ENCODE data around the gene PIAS1. TPM values are rescaled to one million over a fixed set of nuclear protein-coding genes. Genes with fewer than 3 reads are reported as not detected.

PIAS1 gene
- total RNA-seq, 5 donors from 2014 or later (not counting 1 experiment from before 2014, with no cell fraction given): 63.7 to 96.5 (median 70.3) TPM

- no peaks in the 10 kb centered on the region for H3K27me3 Mint-ChIP-seq
Observed at GRCh38 chr15:68192804-68193486, 138.8 kb downstream of the PIAS1 start.

DNA sequence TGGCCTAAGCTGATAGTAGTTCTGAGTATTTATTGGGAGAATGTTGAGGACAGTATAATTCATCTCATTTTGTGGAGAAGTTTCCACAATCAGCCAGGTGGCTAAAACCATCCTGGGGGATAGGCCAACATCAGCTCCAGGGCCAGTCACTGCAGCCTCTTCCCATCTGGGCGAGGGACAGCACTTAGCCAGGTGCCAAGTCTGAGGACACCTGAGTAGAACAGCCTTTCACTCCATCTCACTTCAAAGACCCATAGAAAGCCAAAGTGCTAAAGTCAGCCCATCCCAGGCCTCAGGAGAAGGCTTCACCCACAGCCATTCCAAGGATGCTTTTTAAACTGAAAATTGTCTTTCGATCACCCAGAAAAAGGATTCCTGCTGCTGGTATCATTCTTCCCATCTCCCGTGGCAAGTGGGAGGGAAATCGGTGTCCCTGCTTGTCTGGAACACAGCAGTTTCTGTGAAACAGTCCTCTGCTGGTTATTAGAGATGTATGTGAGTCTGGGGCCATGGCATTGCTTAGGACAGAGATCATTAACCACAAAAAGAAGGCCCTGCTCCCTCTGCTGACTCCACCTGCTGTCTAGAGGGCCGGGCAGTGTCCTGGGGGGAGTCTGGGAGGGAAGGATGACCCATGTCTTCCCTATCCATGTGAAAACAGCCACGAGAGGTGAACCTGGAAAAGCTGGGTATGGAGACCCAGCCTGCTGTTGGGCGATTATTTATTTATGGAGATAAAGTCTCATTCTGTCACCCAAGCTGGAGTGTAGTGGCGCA is 141.4 kb downstream of the PIAS1 start:
- ATAC-seq (replicated peaks in 1 of 4) (no peak), DNase-seq (no peak)
- Mint-ChIP-seq H3K4me1 (no peaks in the 10 kb centered on the region), H3K27ac (peak overlapping the region in 1 of 2 donors; percentile 58), H3K27me3 (no peaks in the 10 kb centered on the region), H3K36me3 (peaks cover 11% of the 10 kb centered on the region), H3K4me3 (no peak overlapping the region), H3K9me3 (no peaks in the 10 kb centered on the region)
- no peaks in the 10 kb centered on the region for H3K4me1 ChIP-seq (ENCODE audit: control insufficient read depth in 1 of 2, extremely low read depth in 1 of 2, insufficient read depth in 2 of 2, low read length in 2 of 2)
- WGBS (ENCODE audit: insufficient coverage): 100% methylated on average over 5 of the region's 8 CpGs
- ChIA-PET POLR2A (interaction anchor here (0.6 kb wide), 2 partner anchors 20 to 30 kb away, joined by 4 to 5 read pairs; no protein-coding TSS in a partner anchor), CTCF (interaction anchor here in 1 of 2 donors (0.7 kb wide), 5 partner anchors 27 to 793 kb away, joined by 3 to 6 read pairs (median 4); no protein-coding TSS in a partner anchor)
- H3K9me3 ChIP-seq: no peaks in the 10 kb centered on the region
- H3K27me3 ChIP-seq (replicated peaks in 1 of 2; ENCODE audit: control insufficient read depth in 2 of 2, extremely low read depth in 1 of 2, insufficient read depth in 2 of 2, low read length in 1 of 2): no peaks in the 10 kb centered on the region
- peaks cover 9 to 25% of the 10 kb centered on the region in 2 donors for H3K36me3 ChIP-seq (ENCODE audit: control insufficient read depth in 2 of 2, extremely low read depth in 1 of 2, insufficient read depth in 1 of 2, low read length in 1 of 2)
- no peak overlapping the region for H3K4me3 ChIP-seq (ENCODE audit: control insufficient read depth in 1 of 2, extremely low read depth in 1 of 2, low read length in 1 of 2)
- H3K27ac ChIP-seq (ENCODE audit: low read length): no peak overlapping the region

More at GRCh38 chr15:68192804-68193486, 138.8 kb downstream of the PIAS1 start:
- Mint-ChIP-seq H3K36me3 (peaks cover 31% of the 10 kb centered on the region), H3K27ac (peak overlapping the region; percentile 8 to 62), H3K9me3 (no peaks in the 10 kb centered on the region), H3K4me1 (no peaks in the 10 kb centered on the region), H3K4me3 (no peak overlapping the region)
- H3K4me3 ChIP-seq (ENCODE audit: control insufficient read depth in 1 of 2, extremely low read depth in 1 of 2, low read length in 1 of 2): no peak overlapping the region
- no peak for ATAC-seq (replicated peaks in 1 of 4)
- H3K9me3 ChIP-seq: no peaks in the 10 kb centered on the region
- ChIA-PET CTCF (no interaction called here), POLR2A (interaction anchor here in 1 of 2 donors (0.6 kb wide), 1 partner anchor 37 kb away, joined by 13 read pairs; no protein-coding TSS in a partner anchor)
- WGBS (ENCODE audit: insufficient coverage): 100% methylated on average over 2 of the region's 5 CpGs
- H3K27ac ChIP-seq (ENCODE audit: low read length): no peak overlapping the region
- peaks cover 6 to 39% of the 10 kb centered on the region in 2 donors for H3K36me3 ChIP-seq (ENCODE audit: control insufficient read depth in 2 of 2, extremely low read depth in 1 of 2, insufficient read depth in 1 of 2, low read length in 1 of 2)
- H3K4me1 ChIP-seq (ENCODE audit: control insufficient read depth in 1 of 2, extremely low read depth in 1 of 2, insufficient read depth in 2 of 2, low read length in 2 of 2): no peaks in the 10 kb centered on the region
- no peak for DNase-seq
- no peaks in the 10 kb centered on the region for H3K27me3 ChIP-seq (replicated peaks in 1 of 2; ENCODE audit: control insufficient read depth in 2 of 2, extremely low read depth in 1 of 2, insufficient read depth in 2 of 2, low read length in 1 of 2)

DNA sequence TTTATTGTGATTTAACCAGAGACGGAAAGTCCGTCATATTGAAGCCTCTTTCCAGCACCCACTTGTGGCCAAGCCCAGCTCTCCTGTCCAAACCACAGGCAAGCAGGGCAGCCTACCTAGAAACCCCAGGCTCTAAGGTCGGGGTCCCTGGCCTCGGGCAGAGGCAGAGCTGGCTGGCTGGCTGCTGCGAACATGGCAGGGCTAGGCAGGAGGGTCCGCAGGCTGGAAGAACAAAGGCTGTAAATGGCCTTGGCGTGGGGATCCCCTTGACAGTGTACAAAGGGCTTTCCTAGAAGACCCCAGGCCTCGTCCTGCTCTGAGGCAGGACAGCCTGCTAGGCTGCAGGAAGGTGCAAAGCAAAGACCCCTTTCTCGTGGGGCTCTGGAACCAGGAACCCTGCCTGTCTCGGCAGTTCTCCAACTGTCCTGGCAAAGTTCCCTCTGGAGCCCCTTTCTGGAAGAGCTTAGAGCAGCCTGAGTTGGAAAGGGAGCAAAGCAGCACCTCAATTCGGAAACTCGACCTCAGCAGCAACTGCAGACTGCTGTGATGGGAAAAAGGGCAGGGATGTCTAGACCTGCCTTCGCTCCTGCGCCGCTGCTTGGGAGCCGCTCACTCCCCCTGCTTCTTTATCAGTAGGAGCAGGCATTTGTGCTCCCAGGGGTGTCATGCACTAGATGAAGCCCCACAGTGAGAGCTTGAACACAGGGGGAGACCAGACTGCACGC is 142.5 kb downstream of the PIAS1 start:
- WGBS (ENCODE audit: insufficient coverage): 94% methylated on average over 13 of the region's 17 CpGs

DNA sequence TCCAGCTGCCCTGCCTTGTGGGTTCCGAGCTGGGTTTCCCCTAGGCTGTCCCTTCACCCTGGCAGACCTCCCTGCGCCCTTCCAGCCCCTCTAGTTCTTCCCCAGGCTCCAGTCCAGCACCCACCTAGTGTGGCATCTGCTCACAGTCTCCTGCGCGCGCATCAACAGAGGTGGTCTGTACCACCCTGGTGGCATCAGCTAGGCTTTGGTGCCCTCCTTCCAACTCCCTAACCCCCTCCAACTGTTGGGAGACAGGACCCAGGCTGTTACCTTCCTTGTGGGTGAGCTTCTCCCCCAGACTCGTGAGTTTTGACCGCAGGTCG is 143.0 kb downstream of the PIAS1 start:
- no peaks in the 10 kb centered on the region for H3K27me3 Mint-ChIP-seq
- no peaks in the 10 kb centered on the region for H3K4me1 ChIP-seq (ENCODE audit: control insufficient read depth in 1 of 2, extremely low read depth in 1 of 2, insufficient read depth in 2 of 2, low read length in 2 of 2)
- WGBS (ENCODE audit: insufficient coverage): 98% methylated on average over 5 of the region's 8 CpGs
- peaks cover 9 to 17% of the 10 kb centered on the region in 2 donors for H3K36me3 ChIP-seq (ENCODE audit: control insufficient read depth in 2 of 2, extremely low read depth in 1 of 2, insufficient read depth in 1 of 2, low read length in 1 of 2)
- peaks cover 8% of the 10 kb centered on the region for H3K36me3 Mint-ChIP-seq
- H3K4me1 Mint-ChIP-seq: peaks cover 0 to 6% (median 0%) of the 10 kb centered on the region in 3 donors
- ATAC-seq (replicated peaks in 1 of 4): no peak
- no peak overlapping the region for H3K4me3 Mint-ChIP-seq
- no peak for DNase-seq
- H3K9me3 Mint-ChIP-seq: no peaks in the 10 kb centered on the region
- H3K9me3 ChIP-seq: no peaks in the 10 kb centered on the region
- CTCF ChIA-PET: interaction anchor here in 1 of 2 donors (0.7 kb wide), 1 partner anchor 728 kb away, joined by 3 read pairs; no protein-coding TSS in a partner anchor
- H3K27me3 ChIP-seq (replicated peaks in 1 of 2; ENCODE audit: control insufficient read depth in 2 of 2, extremely low read depth in 1 of 2, insufficient read depth in 2 of 2, low read length in 1 of 2): no peaks in the 10 kb centered on the region
- H3K27ac ChIP-seq (ENCODE audit: low read length): no peak overlapping the region
- POLR2A ChIA-PET: no interaction called here
- peak overlapping the region in 1 of 2 donors; percentile 8 for H3K27ac Mint-ChIP-seq
- no peak overlapping the region for H3K4me3 ChIP-seq (ENCODE audit: control insufficient read depth in 1 of 2, extremely low read depth in 1 of 2, low read length in 1 of 2)

More for the DNA sequence above, 142.5 kb downstream of the PIAS1 start:
- CTCF ChIA-PET: interaction anchor here in 1 of 2 donors (0.7 kb wide), 1 partner anchor 729 kb away, joined by 3 read pairs; no protein-coding TSS in a partner anchor
- Histone ChIP-seq H3K36me3 (ENCODE audit: control insufficient read depth in 2 of 2, extremely low read depth in 1 of 2, insufficient read depth in 1 of 2, low read length in 1 of 2) (peaks cover 9 to 22% of the 10 kb centered on the region in 2 donors), H3K27me3 (replicated peaks in 1 of 2; ENCODE audit: control insufficient read depth in 2 of 2, extremely low read depth in 1 of 2, insufficient read depth in 2 of 2, low read length in 1 of 2) (no peaks in the 10 kb centered on the region), H3K4me1 (ENCODE audit: control insufficient read depth in 1 of 2, extremely low read depth in 1 of 2, insufficient read depth in 2 of 2, low read length in 2 of 2) (no peaks in the 10 kb centered on the region), H3K4me3 (ENCODE audit: control insufficient read depth in 1 of 2, extremely low read depth in 1 of 2, low read length in 1 of 2) (no peak overlapping the region), H3K9me3 (no peaks in the 10 kb centered on the region), H3K27ac (ENCODE audit: low read length) (no peak overlapping the region)
- Mint-ChIP-seq H3K36me3 (peaks cover 11% of the 10 kb centered on the region), H3K4me3 (no peak overlapping the region), H3K4me1 (peaks cover 0 to 1% (median 0%) of the 10 kb centered on the region in 3 donors), H3K27ac (peak overlapping the region in 1 of 2 donors; percentile 8), H3K9me3 (no peaks in the 10 kb centered on the region), H3K27me3 (no peaks in the 10 kb centered on the region)
- POLR2A ChIA-PET: interaction anchor here in 1 of 2 donors (0.5 kb wide), 1 partner anchor 838 kb away, joined by 3 read pairs; no protein-coding TSS in a partner anchor
- DNase-seq: no peak
- no peak for ATAC-seq (replicated peaks in 1 of 4)

- Histone ChIP-seq H3K9me3 (no peaks in the 10 kb centered on the region), H3K27me3 (replicated peaks in 1 of 2; ENCODE audit: control insufficient read depth in 2 of 2, extremely low read depth in 1 of 2, insufficient read depth in 2 of 2, low read length in 1 of 2) (no peaks in the 10 kb centered on the region), H3K4me1 (ENCODE audit: control insufficient read depth in 1 of 2, extremely low read depth in 1 of 2, insufficient read depth in 2 of 2, low read length in 2 of 2) (no peaks in the 10 kb centered on the region), H3K27ac (ENCODE audit: low read length) (no peak overlapping the region), H3K36me3 (ENCODE audit: control insufficient read depth in 2 of 2, extremely low read depth in 1 of 2, insufficient read depth in 1 of 2, low read length in 1 of 2) (peaks cover 9 to 10% of the 10 kb centered on the region in 2 donors), H3K4me3 (ENCODE audit: control insufficient read depth in 1 of 2, extremely low read depth in 1 of 2, low read length in 1 of 2) (no peak overlapping the region)
- H3K9me3 Mint-ChIP-seq: no peaks in the 10 kb centered on the region
- no peaks in the 10 kb centered on the region for H3K27me3 Mint-ChIP-seq
- H3K27ac Mint-ChIP-seq: peak overlapping the region in 1 of 2 donors; percentile 8
- DNase-seq (no peak), ATAC-seq (replicated peaks in 1 of 4) (no peak)
- H3K4me3 Mint-ChIP-seq: no peak overlapping the region
- H3K36me3 Mint-ChIP-seq: peaks cover 3% of the 10 kb centered on the region
- CTCF ChIA-PET: no interaction called here
- peaks cover 0 to 6% (median 0%) of the 10 kb centered on the region in 3 donors for H3K4me1 Mint-ChIP-seq
- 91% methylated on average over 11 of the region's 11 CpGs for WGBS (ENCODE audit: insufficient coverage)
- POLR2A ChIA-PET: no interaction called here
Observed at GRCh38 chr15:68197661-68198437, 143.7 kb downstream of the PIAS1 start.
